ENCODE results near the gene EFR3B.

GRCh38 chr2:25032901-25033300 lies 9.0 kb upstream of the EFR3B start:
- TF ChIP-seq, protein P1, sequence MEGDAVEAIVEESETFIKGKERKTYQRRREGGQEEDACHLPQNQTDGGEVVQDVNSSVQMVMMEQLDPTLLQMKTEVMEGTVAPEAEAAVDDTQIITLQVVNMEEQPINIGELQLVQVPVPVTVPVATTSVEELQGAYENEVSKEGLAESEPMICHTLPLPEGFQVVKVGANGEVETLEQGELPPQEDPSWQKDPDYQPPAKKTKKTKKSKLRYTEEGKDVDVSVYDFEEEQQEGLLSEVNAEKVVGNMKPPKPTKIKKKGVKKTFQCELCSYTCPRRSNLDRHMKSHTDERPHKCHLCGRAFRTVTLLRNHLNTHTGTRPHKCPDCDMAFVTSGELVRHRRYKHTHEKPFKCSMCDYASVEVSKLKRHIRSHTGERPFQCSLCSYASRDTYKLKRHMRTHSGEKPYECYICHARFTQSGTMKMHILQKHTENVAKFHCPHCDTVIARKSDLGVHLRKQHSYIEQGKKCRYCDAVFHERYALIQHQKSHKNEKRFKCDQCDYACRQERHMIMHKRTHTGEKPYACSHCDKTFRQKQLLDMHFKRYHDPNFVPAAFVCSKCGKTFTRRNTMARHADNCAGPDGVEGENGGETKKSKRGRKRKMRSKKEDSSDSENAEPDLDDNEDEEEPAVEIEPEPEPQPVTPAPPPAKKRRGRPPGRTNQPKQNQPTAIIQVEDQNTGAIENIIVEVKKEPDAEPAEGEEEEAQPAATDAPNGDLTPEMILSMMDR (IDR thresholded peaks at IDR 0.05), result no peak
- no peak for TF ChIP-seq ZFX (IDR thresholded peaks at IDR 0.05; ENCODE audit: borderline replicate concordance)

Measured in 22Rv1 (cell line).